Measurements from ENCODE around the gene DPYSL3. TPM values are rescaled to one million over a fixed set of nuclear protein-coding genes. Genes with fewer than 3 reads are reported as not detected.
A peak's percentile ranks its signal among the peaks of the same experiment; 100 is the strongest.

Gene DPYSL3
- total RNA-seq, 1 experiment from 2014 or later: 8.9 TPM

- H3K27ac Mint-ChIP-seq (ENCODE audit: low read depth, unreplicated experiment): no peak overlapping the region
- TF ChIP-seq, protein P1, sequence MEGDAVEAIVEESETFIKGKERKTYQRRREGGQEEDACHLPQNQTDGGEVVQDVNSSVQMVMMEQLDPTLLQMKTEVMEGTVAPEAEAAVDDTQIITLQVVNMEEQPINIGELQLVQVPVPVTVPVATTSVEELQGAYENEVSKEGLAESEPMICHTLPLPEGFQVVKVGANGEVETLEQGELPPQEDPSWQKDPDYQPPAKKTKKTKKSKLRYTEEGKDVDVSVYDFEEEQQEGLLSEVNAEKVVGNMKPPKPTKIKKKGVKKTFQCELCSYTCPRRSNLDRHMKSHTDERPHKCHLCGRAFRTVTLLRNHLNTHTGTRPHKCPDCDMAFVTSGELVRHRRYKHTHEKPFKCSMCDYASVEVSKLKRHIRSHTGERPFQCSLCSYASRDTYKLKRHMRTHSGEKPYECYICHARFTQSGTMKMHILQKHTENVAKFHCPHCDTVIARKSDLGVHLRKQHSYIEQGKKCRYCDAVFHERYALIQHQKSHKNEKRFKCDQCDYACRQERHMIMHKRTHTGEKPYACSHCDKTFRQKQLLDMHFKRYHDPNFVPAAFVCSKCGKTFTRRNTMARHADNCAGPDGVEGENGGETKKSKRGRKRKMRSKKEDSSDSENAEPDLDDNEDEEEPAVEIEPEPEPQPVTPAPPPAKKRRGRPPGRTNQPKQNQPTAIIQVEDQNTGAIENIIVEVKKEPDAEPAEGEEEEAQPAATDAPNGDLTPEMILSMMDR (IDR thresholded peaks at IDR 0.05; ENCODE audit: unreplicated experiment): no peak
- no peaks in the 10 kb centered on the region for H3K36me3 Mint-ChIP-seq (ENCODE audit: insufficient read depth, unreplicated experiment)
- no peaks in the 10 kb centered on the region for H3K9me3 Mint-ChIP-seq (ENCODE audit: unreplicated experiment)
- CTCF ChIA-PET: interaction anchor here (0.6 to 6.2 kb wide), 30 partner anchors 9 to 985 kb away, joined by 3 to 210 read pairs (median 5); no protein-coding TSS in a partner anchor
- intact Hi-C loops (cut with micrococcal nuclease): loop anchor here (1.0 to 5.0 kb wide), 3 partner anchors 104 to 233 kb away; no protein-coding TSS in a partner anchor
- H3K27me3 Mint-ChIP-seq (ENCODE audit: insufficient read depth, unreplicated experiment): peaks cover 33% of the 10 kb centered on the region
- no TSS peak for BruUV-seq (replicated peaks)
- H3K4me1 Mint-ChIP-seq (ENCODE audit: insufficient read depth, unreplicated experiment): peaks cover 10% of the 10 kb centered on the region
- peak overlapping the region; percentile 84 for H3K4me3 Mint-ChIP-seq (ENCODE audit: unreplicated experiment)
- POLR2A ChIA-PET: interaction anchor here (0.5 to 1.2 kb wide), 4 partner anchors 124 to 1007 kb away, joined by 3 to 6 read pairs (median 4); no protein-coding TSS in a partner anchor
- peak; percentile 88 for DNase-seq (ENCODE audit: unreplicated experiment)
Measured at GRCh38 chr5:147454996-147455677, 54.7 kb downstream of the DPYSL3 start.

DNA sequence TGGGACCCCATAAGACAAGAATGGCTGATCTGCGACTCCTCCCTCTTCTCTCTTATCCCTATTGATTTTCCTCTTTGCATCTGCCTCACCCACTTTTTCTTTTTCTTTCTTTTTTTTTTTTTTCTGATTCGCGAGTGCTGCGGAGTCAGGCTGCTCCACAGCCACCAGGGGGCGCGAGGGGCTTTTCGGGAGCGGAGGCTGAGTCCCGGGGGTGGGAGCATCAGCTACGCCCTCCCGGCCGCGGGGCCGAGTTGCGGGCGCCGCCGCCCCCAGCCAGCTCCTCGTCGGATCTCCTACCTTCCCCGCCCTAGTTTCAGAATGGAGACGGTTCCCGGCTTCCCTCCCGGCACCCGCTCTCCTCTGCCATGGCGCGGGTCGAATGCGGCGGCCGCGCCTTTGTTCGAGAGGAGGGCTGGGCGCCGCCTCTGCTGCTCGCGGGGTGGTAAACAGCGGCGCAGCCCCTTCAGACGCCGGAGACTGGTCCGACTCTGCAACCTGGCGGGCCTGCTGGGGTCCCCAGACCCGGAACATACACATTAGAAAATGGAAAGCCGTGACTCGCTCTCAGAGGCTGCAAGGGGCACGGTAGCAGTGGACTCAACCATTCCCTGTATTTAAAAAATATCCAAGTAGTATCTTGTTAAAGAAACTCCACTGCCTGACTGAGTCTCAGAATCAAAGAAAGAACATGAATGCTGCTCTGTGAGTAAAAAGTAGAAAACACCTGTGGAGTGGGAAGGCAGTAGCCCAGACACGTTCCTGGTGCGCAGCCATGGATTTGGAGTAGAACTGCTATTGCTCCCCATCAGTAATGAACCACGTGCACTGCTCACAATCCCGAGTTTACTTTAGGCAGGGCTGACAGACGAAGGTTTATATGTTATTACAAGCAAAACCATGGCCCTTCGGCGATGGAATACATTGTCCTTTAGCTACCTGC lies 55.7 kb downstream of the DPYSL3 start:
- Mint-ChIP-seq H3K27ac (ENCODE audit: low read depth, unreplicated experiment) (peak overlapping the region; percentile 64), H3K27me3 (ENCODE audit: insufficient read depth, unreplicated experiment) (peaks cover 33% of the 10 kb centered on the region), H3K4me1 (ENCODE audit: insufficient read depth, unreplicated experiment) (peaks cover 10% of the 10 kb centered on the region), H3K4me3 (ENCODE audit: unreplicated experiment) (peak overlapping the region; percentile 84), H3K36me3 (ENCODE audit: insufficient read depth, unreplicated experiment) (no peaks in the 10 kb centered on the region), H3K9me3 (ENCODE audit: unreplicated experiment) (no peaks in the 10 kb centered on the region)
- TF ChIP-seq, protein P1 (IDR thresholded peaks at IDR 0.05; ENCODE audit: unreplicated experiment): peak; percentile 97
- no TSS peak for BruUV-seq (replicated peaks)
- POLR2A ChIA-PET: interaction anchor here (1.0 to 1.2 kb wide), 2 partner anchors 124 to 125 kb away, joined by 3 to 6 read pairs; no protein-coding TSS in a partner anchor
- CTCF ChIA-PET: interaction anchor here (0.6 to 6.2 kb wide), 61 partner anchors 9 to 1754 kb away, joined by 3 to 210 read pairs (median 4); partner anchors contain the start of gene DPYSL3
- intact Hi-C loops (cut with micrococcal nuclease): loop anchor here (1.0 to 5.0 kb wide), 4 partner anchors 50 to 232 kb away; no protein-coding TSS in a partner anchor
- peak; percentile 86 for DNase-seq (ENCODE audit: unreplicated experiment)

DNA sequence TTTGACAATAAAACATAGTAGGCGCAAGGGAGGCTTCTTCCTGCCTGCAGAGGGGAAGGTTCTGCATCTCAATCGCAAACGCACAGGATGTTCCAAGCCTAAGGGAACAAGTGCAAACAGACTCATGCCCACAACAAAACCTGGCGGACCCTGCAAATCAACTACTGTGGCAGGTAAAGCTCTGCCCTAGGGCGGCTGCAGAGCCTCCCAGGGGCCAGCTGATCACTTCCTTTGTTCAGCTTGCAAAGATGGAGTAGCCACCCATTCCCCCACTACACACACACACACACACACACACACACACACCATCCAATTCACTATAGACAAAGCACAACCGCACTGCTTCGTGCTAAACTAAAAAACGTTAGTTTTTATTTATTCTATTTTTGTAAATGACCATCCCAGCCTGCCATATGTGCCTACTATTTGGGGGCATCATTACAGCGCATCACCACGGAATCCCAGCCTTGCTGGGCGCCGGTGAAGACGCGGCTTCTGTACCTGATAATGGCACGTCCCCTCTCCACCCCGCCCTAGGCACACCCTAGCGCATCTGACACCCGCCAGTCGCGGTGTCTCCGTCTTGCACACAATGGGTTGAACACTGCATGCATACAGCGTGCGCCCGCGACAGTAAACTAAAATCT lies 57.6 kb downstream of the DPYSL3 start:
- Mint-ChIP-seq H3K4me3 (ENCODE audit: unreplicated experiment) (peak overlapping the region; percentile 84), H3K36me3 (ENCODE audit: insufficient read depth, unreplicated experiment) (no peaks in the 10 kb centered on the region), H3K9me3 (ENCODE audit: unreplicated experiment) (no peaks in the 10 kb centered on the region), H3K27me3 (ENCODE audit: insufficient read depth, unreplicated experiment) (peaks cover 33% of the 10 kb centered on the region), H3K27ac (ENCODE audit: low read depth, unreplicated experiment) (no peak overlapping the region), H3K4me1 (ENCODE audit: insufficient read depth, unreplicated experiment) (peaks cover 10% of the 10 kb centered on the region)
- POLR2A ChIA-PET: interaction anchor here (1.4 kb wide), 1 partner anchor 107 kb away, joined by 3 read pairs; no protein-coding TSS in a partner anchor
- intact Hi-C loops (cut with micrococcal nuclease): loop anchor here (5.0 kb wide), 1 partner anchor 230 kb away; no protein-coding TSS in a partner anchor
- CTCF ChIA-PET: interaction anchor here (0.5 to 6.2 kb wide), 14 partner anchors 10 to 208 kb away, joined by 3 to 210 read pairs (median 4); no protein-coding TSS in a partner anchor
- no TSS peak for BruUV-seq (replicated peaks)
- no peak for DNase-seq (ENCODE audit: unreplicated experiment)
- TF ChIP-seq, protein P1 (IDR thresholded peaks at IDR 0.05; ENCODE audit: unreplicated experiment): no peak
